GM18951 (cell line): Measurements from ENCODE around the gene LACTBL1.
"Not testable (repeated sequence)": the region's sequence is repeated elsewhere in the genome, so short reads cannot be mapped to it uniquely, and the experiment has no call there.

Experiments
- POLR2A ChIP-seq: IDR thresholded peaks from 4 replicates; pipeline ENCODE4 v1.6.1; 2011; ENCODE audit warnings: mild to moderate bottlenecking; ENCODE audit not compliant: insufficient read length, insufficient read depth; ENCODE audit errors: extremely low read depth
- in situ Hi-C: fragments of 300-500 bp; cut with MboI; formaldehyde crosslinking; loops from one replicate; pipeline ENCODE4 v1.12.0; 2022; ENCODE audit warnings: low sequenced_read_pairs, mixed read lengths, inconsistent platforms; ENCODE audit not compliant: unreplicated experiment

LACTBL1 gene, protein sequence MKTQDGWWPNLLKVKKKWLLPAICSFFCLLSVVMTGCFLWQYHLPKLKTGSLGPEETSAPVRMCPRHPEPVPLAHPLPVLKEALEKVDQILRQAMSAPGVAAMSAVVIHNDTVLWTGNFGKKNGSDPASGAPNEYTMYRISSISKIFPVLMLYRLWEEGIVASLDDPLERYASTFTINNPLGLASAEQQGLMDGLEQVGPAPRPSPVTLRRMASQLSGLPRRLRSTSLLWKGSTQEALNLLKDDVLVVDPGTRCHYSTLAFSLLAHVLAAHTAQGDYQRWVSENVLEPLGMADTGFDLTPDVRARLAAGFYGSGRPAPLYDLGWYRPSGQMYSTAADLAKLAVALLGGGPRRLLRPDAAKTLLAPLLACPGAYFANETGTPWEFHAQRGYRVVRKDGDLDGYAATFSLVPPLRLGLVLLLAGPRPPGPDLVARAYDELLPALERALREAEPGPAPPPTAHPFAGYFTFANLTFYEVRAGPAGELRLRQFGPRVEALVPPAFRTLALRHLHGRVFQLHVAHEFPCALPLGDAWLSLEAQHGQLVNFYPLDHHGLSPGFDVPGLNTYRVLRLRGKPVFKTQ

DNA sequence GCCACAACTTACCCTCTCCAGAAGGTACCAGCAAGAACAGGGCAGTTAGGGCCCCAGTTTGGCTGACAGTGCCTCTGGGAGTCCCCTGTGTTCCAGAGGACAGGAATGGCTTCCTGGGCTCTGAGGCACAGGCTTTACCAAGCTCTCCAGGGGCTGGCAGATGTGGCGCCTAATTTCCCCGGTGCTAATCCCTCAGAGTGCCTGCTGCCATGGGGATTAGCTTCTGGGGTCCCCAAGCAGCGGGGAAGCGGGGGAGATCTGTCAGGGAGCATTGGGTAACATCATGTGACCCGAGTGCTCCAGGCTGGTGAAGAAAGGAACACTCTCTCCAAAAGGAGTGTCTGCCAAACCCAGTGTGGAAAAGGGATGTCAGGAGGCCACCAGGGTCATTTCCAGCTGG, at the start of gene LACTBL1:
TSS of gene LACTBL1 (minus strand) at position 107 of the 400 bp plus-strand sequence. CDS start 550 bp downstream, outside the sequence.
- in situ Hi-C loops, result no loop called here
- no peak for TF ChIP-seq POLR2A

DNA sequence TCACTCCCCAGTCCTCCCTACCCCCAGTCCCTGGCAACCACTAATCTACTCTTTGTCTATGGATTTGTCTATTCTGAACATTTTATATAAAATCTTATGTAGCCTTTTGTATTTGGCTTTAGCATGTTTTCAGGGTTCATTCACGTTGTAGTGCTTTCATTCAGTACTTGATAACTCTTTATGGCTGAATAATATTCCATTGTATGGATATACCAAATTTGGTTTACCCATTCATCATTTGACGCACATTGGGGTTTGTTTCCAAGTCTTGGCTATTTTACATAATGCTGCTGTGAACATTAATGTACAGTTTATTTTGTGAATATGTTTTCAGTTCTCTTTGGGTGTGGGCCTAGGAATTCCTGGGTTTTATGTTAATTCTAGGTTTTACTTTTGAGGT, 49.2 kb upstream of the LACTBL1 start:
- in situ Hi-C loops, result no loop called here
- TF ChIP-seq POLR2A, result no peak

GRCh38 chr1:23020706-23021405, 48.2 kb upstream of the LACTBL1 start:
- no peak for TF ChIP-seq POLR2A
- in situ Hi-C loops, result no loop called here

DNA sequence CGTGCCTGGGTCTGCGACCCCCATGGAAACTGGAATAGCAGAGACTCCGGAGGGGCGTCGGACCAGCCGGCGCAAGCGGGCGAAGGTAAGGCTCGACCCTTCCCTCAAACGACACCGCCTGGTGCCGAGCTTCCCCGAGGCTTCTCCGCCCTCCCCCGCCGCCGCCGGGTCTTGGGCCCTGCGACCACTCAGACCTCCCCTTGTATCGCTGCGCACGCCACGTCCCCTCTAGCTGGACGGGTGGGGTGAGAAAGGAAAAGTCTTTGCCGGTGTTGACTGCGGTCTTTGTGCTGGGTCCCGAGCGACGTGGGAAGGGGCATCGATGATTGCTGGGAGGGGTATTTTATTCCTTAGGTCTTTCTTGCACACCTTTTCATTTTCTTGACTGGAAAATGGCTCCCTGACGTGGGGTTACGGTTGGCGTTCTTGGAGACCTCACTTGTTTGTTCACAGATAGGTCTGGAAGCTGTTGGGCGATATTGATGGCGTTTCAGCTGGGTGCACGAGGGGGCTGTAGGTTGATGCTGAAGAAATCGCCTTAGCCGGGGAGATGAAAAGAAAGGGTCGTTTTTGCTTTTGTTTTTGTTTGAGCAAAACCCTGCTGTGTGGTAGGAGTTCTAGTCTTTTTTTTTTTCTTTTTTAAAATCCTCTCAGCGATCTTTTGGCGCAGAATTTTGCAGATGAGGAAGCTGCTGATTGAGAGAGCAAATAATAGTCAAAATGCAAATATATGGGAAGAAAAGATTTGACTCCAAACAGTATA, 47.4 kb upstream of the LACTBL1 start:
- no peak for TF ChIP-seq POLR2A

GRCh38 chr1:23019094-23019862, 46.6 kb upstream of the LACTBL1 start, which contains the start of gene KDM1A:
KDM1A (plus strand) TSS chr1:23019468; CDS start chr1:23019597, 129 bp downstream.
- peak; percentile 89 for TF ChIP-seq POLR2A
- in situ Hi-C loops, result no loop called here

More for the DNA sequence above, 47.4 kb upstream of the LACTBL1 start:
- in situ Hi-C loops, result no loop called here

- in situ Hi-C loops, result no loop called here
- no peak for TF ChIP-seq POLR2A
These were observed 46.0 kb upstream of the LACTBL1 start for GRCh38 chr1:23018661-23019093.

- TF ChIP-seq POLR2A, result no peak
These were observed 41.0 kb upstream of the LACTBL1 start for GRCh38 chr1:23013657-23014056.

DNA sequence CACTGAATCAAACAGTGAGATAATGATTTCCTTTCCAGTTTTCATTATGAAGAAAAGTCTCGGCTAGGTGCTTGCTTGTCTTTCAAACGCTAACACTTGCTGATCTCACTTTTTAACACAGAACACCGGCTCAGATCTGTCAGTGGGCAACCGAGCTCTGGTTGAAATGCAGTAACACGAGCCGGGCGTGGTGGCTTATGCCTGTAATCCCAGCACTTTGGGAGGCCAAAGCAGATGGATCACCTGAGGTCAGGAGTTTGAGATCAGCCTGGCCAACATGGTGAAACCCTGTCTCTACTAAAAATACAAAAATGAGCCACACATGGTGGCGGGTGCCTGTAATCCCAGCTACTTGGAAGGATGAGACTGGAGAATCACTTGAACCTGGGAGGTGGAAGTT, 37.4 kb upstream of the LACTBL1 start:
- in situ Hi-C loops, result not testable (repeated sequence)

More at GRCh38 chr1:23013657-23014056, 41.0 kb upstream of the LACTBL1 start:
- in situ Hi-C loops, result no loop called here

DNA sequence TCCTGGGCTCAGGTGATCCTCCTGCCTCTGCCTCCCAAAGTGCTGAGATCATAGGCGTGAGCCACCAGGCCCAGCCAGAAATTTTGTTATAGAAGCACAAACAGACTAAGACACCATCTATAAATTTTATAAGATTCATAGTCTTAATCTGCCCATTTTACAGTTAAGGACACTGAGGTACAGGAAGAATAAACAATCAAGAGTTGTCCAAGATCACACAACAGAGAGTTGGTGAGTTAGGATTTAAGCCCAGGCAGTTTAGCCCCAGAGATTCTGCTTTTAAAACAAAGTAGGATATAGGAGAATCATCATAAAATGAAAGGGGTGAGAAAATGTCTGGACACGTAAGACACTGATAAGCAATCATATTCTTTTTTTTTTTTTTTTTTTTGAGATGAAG, 36.2 kb upstream of the LACTBL1 start:
- in situ Hi-C loops, result no loop called here
- TF ChIP-seq POLR2A, result no peak

GRCh38 chr1:23007106-23007505, 34.4 kb upstream of the LACTBL1 start:
- no peak for TF ChIP-seq POLR2A
- in situ Hi-C loops, result no loop called here

DNA sequence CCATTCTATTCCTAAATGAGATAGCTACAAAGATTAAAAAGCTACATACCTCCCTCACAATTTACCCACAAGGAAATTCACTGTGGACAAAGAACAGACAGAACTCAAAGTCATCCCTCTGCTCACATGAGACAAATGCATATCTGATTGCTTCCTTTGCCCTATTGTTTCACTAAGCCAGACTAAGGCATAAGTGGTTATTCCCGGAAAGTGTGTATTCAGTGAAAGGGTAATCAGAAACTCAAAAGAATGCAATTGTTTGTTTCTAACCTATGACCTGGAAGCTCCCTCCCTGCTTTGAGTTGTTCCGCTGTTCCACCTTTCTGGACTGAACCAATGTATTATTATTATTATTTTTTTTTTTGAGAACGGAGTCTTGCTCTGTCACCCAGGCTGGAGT, 32.1 kb upstream of the LACTBL1 start:
- in situ Hi-C loops, result loop anchor here (5.0 kb wide), 1 partner anchor 73 kb away; no protein-coding TSS in a partner anchor

GRCh38 chr1:23004112-23004511, 31.4 kb upstream of the LACTBL1 start:
- no peak for TF ChIP-seq POLR2A
- in situ Hi-C loops, result loop anchor here (5.0 kb wide), 1 partner anchor 73 kb away; no protein-coding TSS in a partner anchor

DNA sequence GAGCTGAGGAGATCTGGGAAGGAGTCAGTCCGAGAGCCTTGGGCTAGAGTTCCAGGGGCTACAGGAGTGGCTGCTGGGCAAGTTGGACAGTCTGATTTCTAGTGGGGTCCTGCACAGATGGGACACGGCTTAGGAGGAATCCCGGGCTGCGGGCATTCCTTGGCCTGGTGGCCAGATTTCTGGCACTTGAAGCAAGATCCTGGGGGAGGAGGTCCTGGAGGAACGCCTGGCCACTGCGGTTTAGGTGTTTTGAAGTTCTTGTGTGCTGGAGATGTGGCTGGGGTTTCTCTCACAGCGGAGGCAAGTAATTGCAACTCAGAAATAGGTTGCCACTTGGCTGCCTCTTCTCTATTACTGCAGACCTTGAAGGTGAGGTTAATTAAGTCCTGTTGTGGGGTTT, 29.6 kb upstream of the LACTBL1 start:
- in situ Hi-C loops, result loop anchor here (5.0 kb wide), 1 partner anchor 75 kb away; no protein-coding TSS in a partner anchor

DNA sequence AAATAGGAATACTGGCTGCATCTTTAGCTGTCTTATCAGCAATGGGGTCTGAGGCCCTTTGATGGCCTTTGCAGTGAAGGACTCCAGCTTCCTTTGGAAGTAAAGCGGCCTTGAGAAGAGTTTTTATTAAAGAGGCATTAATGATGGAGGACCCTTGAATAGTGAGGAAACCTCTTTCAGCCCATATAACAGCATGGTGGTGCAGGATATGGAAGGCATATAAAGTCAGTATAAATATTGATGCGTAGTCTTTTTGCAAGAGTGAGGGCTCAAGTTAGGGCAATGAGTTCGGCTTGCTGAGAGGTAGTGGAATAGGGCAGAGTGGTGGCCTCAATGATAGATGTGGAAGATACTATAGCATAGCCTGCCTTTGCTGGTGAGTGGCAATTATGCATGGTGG, 27.5 kb upstream of the LACTBL1 start:
- in situ Hi-C loops, result loop anchor here (5.0 kb wide), 1 partner anchor 77 kb away; no protein-coding TSS in a partner anchor

- in situ Hi-C loops, result not testable (repeated sequence)
These were observed 24.9 kb upstream of the LACTBL1 start for GRCh38 chr1:22997528-22997927.
